ENCODE data around the gene PSMD5.
"Not testable (repeated sequence)": the region's sequence is repeated elsewhere in the genome, so short reads cannot be mapped to it uniquely, and the experiment has no call there.

The PSMD5 gene

DNA sequence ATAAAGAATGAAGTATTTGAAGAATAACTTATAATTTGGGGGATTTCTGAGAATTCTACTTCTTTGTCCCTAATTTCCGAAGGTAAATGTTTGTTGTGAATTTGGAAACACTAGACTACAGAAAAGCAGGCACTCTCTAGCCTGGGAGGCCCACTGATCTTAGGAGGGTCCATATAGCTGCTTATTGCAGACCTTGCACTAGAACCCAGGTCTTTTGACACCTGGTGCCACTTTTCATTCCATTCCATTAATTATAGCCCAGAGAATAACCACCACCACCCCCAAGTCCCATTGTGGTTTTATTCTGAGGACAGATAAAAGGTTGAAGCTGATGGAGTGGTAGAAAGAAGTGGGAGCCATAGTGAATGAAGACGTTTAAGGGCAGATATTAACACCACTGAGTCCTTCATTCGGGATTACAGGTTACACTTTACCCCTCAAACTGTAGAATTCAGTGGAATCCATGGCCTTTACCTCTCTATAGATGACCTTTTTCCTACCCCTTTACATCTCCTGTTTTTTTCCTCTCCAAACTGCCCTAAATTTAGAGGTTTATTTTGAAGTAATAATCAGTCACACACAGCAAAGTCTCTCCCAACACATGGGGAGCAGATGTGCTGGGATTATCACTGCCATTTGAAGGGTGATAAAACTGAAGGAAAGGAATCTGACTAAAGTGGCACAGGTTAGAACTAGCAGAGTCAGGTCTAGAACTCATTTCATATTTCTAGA lies 12.0 kb upstream of the PSMD5 start:
- DNase-seq: no peak

DNA sequence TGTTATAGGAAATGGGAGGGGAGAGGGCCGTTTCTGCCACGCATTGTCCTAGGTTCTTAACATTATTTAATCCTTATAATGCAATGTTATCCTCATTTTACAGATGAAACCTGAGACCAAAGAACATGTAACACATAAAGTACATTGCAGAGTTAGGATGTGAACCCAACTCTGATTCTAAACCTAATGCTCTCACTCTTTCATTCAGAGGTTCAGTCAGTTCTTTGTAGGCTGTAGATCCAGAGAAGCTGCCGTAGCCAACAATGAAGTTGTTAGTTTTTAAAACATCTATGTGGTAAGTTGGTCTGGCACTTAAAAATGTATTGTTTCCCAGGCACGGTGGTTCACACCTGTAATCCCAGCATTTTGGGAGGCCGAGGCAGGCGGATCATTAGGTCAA lies 10.5 kb upstream of the PSMD5 start:
- DNase-seq: no peak

DNA sequence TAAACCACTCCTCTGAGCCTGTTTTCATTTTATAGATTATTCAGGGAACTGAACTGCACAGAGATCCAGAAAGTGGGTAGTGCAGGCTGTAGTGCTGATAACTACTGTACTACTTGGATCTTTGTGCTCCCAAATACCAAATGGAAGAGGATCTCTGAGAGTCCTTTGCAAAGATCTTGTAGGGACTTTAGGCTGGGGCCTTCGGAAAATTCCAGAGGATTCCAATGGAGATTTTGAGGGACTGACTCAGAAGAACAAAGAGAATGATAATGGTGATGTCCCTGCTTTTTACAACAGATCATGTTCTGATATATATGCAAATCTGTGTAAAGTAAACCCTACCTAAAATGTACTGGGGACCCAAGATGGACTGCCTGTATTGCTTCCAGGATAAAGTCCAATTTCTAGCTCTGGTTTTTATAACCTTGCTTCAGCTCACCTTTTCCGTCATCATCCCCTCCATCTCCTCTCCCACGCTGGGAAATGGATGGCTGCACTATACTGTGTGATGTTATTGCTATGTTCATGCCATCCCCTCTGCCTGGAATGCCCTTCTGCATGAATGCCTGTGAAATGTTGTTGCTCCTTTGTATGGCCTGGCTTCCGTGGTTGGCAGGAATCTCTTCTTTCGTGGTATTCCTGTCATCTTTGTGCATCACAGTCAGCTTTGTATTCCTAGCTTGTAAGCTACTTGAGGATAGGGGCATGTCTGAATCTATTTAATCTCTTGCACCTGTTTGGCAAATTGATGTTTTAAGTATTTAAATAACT lies 9.7 kb upstream of the PSMD5 start:
- no peak for DNase-seq

DNA sequence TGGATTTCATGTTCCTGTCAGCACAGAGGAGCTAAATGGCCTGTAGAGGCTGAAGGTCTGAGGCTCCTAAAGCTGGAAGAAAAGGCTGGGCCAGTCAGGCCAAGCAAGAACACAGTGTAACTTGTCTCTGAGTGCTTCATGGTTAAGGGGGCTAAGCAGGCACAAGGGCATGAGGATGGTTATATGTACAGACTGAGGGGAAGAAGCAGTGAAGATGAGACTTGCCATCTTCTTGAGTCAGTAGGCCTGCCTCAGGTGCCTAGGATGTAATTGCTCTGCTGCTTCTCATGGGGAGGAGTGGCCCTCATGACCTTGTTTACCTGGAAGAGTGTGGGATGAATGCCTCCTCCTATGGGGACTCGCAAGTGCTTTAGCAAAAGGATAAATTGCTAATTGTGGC lies 8.7 kb upstream of the PSMD5 start:
- DNase-seq: no peak

DNA sequence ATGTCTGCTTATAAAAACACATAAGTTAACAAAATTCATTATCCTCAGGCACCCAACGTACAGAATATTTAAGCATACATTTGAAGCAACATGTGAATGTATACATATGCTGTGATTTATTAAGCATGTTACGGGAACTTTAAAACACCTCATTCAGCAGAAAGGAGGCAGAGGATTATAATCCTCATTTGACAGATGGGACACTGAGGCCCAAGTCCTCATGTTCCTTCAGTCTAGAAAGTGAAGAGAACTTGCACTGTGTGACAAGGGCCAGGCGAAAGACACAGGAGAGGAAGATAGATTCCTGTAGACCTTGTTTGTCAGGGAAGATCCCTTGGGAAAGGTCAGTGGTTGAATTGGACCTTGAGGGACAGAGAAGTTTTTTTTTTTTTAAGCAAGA lies 7.6 kb upstream of the PSMD5 start:
- DNase-seq: no peak

DNA sequence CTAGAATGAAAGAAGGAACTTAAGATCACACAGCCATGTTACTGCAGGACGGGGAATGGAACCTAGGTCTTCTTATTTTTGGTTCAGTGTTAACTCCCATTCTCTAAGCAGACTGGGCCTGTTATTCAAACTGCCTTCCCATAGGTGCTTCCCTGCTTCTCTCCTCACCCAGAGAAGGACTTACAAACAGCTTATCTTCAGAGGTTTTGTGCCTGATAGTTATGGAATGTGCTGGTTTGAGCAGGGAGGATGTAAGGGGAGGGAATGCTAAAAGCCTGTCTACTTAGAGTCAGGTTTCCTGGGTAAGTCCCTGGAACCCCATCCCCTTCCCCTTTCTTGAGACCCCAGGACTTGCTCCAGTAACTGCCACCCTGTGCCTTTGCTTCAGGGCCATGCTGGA lies 4.2 kb upstream of the PSMD5 start:
- no peak for DNase-seq

DNA sequence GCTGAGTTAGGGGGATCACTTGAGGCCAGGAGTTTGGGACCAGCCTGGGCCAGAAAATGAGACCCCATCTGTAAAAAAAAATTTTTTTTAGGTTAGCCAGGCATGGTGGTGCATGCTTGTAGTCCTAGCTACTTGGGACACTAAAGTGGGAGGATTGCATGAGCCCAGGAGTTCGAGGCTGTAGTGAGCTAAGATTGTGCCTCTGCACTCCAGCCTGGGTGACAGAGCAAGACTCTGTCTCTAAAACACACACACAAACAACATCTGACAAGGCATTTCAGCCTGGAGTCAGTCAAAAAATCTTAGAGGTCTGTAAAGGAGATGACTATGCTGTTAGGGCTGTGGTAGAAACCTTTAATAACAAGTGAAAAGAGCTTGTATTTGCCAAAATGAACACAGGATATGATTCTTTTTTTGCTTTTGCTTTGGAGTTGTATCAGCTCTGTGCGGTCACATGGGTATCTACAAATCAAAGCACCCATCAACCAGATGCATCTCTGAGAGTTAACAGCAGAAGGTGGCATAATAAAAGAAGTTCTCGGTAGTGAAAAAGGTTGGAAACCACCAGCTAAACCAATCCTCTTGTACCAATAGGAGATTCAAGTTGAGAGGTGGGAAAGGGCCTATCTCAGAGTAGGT lies 3.6 kb upstream of the PSMD5 start:
- no peak for DNase-seq

DNA sequence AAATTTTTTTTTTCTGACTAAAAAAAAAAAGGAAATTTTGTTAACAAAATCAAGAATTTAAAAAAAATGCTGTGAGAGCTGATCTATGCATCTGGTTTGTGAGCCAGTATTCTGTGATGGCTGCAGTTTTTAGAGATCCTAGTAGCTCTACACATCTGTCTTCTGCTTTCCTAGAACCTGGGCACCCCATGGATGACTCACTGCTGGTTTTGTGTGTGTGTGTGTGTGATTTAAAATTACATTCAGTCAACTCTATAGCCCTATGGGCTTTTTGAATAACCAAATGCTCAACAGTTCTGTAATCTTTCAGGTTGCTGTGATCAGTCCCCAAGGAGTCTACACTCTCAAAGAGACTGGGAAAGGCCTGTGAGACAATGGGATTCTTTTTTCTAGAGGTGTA lies 2.5 kb upstream of the PSMD5 start:
- no peak for DNase-seq

DNA sequence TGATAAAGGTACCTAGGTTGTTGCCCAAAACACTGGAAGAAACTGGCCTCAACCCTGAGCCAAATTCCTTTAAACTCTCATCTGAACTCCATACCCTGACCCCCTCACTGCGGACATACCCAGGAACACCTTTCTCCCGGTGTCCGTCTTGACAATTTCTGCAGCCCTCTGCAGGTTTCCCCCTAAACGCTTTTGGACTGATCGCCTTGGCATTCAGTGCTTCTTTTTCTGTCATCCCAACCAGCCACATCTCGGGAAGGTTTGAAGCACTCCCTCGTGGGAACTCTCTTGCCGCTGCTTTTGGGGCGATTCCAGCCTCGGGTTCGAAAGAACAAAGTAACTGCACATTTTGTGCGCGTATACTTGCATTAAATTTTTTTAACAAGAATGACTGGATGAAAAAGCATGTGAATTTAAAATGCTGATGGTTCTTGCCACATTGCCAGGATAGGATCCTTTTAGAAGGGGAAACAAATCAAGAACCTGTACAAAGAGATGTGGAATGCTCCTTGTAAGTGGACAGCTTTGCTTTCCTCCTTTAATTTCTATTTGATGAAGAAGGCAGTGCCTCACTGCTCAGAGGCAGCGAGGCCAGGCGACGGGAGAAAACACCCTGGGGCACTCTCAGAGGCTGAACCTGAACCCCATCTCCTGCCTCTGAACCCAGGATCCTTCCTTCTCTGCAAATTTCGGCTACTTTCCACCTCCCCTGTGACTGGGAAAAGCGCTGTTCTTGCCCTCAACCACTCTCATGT lies 615 bp downstream of the PSMD5 start:
- no peak for DNase-seq

DNA sequence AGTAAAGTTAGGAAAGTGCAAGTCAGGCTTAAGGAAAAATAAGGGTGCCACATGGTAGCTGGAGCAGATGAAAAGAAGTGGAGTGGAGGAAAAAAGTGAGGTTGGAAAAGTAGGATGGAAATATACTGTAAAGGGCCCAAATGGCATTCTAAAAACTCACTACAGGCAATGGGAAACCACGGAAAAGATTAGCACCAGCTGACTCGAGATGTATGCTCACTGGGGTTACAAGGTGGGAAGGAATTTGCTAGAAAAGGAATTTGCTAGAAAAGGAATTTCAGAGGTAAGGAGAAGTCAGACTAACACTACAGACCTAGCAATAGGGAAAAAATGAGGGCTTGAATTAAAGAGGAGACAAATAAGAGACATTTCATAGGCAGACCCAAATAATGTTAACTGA lies 3.6 kb downstream of the PSMD5 start:
- no peak for DNase-seq

DNA sequence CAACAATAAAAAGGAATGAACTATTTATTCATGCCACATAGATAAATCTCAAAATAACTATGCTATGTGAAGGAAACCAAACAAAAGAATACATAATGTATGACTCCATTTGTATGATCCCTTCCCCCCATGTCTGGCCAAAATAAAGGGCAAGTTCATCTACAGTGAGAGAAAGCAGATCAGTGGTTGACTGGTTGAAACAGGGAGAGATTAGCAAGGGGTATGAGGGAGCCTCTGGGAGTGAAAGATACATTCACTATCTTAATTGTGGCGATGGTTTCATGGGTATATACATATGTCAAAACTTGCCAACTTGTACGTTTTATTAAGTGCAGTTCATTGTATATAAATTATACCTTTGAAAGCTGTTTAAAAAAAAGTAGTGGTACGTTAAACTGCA lies 4.8 kb downstream of the PSMD5 start:
- DNase-seq: no peak

DNA sequence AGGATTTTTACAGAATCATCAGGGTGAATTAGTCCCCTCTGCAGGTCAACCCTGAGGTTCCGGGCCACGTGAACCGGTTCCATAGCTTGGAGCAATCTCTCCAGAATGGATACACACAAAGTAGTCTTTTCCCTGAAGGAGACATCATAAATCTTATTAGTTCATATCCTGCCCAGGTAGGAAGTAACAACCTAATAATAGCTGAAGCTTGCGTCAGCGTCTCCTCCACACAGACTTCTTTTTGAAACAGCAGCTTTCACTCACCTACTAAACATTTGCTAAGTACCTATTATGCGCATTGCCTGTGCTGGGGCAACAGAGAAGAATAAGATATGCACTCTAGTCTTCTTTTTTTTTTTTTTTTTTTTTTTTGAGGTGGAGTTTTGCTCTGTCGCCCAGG lies 9.4 kb downstream of the PSMD5 start:
- DNase-seq: no peak

DNA sequence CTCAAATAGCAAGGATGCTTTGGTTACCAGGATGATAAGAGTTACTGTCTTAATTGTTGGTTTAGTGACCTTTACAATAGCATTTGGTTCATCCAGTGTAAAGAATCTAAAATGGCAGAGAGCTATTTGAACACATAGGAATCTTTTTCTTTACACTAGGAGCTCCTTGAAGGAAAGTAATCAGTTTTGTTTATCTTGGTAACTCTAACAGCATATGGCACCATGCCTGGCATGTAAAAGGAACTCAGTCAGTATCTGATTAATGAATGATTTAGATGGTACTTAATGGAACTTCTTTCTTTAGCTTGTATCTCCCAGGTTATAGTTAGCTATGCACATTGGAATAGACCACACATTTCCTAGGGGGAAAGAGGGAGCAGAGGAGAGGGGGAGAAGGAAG lies 9.9 kb downstream of the PSMD5 start:
- no peak for DNase-seq

DNA sequence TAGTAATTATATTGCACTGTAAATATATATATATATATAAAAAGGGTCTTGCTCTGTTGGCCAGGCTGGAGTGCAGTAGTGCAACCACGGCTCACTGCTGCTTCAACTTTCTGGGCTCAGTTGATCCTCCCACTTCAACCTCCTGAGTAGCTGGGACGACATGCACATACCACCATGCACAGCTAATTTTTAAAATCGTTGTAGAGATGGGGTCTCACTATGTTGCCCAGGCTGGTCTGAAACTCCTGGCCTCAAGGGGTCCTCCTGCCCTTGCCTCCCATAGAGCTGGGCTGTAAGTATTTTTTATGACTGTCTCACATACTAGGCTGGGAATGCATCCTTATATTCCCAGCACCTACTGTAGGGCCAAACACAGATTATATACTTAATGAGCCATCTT lies 11.9 kb downstream of the PSMD5 start:
- DNase-seq: no peak

DNA sequence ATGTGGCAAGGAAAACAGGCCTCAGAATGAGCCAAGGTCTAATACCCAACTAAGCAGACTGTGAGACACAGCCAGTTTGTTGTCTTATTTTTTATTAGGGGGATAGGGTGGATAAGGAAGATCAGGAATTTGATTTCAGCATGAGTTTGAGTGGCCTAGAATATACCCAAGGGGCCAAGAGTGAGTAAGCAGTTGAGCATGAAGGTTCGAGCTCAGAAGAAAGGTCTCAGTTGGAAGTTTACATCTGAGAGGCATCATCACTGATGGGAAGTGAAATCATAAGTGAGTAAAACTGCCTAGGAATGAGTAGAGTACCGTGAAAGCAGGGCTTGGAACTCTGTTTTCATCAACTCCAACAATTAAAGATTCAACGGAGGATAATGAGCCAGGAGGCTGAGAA lies 12.6 kb downstream of the PSMD5 start:
- DNase-seq: no peak

DNA sequence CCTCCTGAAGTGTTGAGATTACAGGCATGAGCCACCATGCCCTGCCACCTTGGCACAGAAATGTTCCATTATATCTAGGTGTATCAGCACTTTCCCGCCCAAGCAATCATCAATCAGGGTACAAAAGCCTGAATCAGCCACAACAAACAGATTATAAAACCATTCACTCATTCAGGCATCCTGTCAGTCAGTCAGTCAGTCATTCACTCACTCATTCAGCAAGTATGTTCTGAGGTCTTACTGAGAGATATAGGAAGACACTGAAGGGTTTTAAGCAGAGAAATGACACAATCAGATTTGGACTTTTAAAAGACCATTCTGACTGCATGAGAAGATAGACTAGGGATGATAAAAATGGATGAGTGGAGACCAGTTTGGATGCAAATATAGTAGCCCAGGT lies 13.1 kb downstream of the PSMD5 start:
- DNase-seq: no peak

DNA sequence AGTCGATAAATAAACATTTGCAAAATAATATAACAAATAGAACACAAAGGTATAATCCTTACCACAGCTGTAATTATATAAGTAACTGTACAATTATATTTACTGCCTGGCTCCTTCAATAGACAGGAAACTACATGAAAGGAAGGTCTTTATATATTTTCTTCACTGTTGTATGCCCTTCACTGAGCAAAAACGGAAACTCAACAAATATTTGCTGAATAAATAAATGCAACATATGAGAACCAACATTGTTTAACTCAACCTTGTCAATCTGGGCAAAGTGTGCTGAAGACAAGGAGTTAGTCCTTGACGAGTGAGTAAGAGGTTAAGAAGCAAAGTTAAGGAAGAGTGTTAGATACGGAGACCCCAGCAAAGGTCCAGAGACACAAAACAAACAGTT lies 22.6 kb downstream of the PSMD5 start:
- DNase-seq: no peak

DNA sequence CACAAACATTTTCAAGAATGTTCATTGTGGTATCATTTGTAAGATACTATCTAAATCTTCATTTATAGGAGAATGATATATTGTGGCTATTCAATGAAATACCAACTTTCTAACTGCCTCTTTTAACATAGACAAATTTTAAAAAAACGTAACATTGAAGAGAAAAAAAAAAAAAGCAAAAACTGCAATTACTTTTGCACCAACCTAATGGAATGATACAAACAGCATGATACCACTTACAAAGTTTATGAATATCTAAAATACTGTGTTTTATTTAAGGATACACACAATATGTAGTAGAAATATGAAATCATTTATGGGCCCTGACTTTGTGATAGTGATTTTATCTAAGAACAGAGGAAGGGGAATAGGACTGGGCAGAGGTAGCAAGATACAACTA lies 24.1 kb downstream of the PSMD5 start:
- no peak for DNase-seq

DNA sequence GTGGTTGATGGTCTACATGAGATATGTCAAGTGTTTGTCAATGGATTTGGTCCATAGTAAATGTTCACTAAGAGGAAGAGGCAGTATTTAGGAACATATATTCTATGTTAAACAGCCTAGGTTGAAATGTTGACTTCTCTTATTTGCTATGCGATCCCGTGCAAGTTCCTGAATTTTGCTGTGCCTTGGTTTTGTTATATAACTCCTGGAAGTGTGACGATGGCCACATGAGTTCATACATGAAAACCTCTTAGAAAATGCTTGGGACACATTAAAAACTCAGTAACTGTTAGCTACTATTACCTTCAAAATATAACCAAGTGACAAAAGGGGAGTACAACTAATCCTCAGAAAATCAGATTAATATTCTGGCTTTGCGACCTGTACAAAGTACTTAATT lies 27.6 kb downstream of the PSMD5 start:
- no peak for DNase-seq

DNA sequence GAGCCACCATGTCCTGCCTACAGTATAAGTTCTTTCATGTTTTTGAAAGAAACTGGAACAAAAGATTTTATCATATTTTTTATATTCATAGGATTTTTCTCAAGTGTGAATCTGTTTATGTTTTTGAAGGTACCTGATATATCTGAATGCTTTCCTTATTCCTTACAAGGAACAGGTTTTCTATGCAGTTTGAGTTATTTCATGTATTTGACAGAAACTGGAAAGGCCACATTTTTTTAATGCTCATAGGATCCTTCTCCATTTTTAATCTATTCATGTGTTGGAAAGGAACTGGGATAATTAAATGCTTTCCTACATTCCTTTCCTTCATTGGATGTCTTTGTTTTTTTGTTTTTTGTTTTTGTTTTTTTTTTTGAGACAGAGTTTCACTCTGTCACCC lies 33.8 kb downstream of the PSMD5 start:
- DNase-seq: no peak

DNA sequence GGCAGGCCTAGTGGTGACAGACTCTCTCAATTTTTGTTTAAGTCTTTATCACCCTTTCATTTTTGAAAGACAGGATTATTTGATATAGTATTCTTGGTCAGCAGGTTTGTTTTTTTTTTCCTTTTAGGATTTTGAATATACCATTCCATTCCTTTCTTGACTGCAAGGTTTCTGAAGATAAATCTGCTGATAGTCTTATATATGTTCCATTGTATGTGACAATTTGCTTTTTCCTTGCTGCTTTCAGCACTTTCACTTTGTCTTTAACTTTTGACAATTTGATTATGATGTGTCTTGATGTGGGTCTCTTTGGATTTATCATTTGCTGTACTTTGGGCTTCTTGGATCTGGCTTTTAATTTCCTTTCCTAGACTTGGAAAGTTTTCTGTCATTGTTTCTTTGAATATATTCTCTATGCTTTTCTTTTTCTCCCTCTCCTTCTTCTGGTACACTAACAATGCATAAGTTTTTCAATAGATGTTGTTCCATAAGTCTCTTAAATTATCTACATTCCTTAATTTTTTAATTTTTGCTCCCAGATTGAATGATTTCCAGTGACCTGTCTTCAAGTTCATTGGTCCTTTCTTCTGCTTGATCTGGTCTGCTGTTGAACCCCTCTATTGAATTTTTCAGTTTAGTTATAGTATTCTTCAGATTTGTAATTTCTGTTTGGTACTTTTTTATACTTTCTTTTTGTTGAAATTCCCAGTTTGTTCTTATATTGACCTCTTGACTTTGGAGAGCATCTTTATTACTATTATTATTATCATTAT lies 34.9 kb downstream of the PSMD5 start:
- no peak for DNase-seq

DNA sequence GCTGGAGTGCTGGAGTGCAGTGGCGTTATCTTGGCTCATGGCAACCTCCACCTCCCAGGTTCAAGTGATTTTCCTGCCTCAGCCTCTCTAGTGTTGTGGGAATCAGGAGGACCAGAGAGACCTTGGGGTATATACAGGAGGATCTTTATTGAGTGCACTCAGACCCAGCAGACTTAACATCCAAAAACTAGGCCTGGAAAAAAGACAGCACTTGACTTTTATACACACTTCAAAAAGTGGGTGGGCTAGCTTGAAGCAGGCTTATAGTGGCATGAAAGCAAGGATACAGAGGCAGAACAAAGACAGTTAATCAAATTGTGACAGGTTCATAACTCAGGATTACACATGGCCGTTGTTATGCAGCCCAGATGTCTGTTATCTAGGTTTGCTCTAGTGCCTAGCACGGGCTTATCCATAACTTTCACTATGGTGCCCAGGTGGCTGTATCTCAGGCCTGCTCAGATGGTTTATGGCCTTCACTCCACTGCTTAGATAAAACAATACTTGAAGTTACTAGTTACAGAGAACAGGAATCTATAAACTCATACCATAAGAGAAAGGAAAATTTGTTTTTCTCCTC lies 37.8 kb downstream of the PSMD5 start:
- not testable (repeated sequence) for DNase-seq
